GM12878 (cell line): ENCODE results near the gene LRP5. TPM values are rescaled to one million over a fixed set of nuclear protein-coding genes. Genes with fewer than 3 reads are reported as not detected.

Source experiments
- ATAC-seq: fragments of 200-7000 bp; cut with Tn5 transposase; 3 replicates; pipeline ENCODE4 v1.9.1; 2020; ENCODE audit warnings: mild to moderate bottlenecking, moderate library complexity
- BruUV-seq: library from RNA; stranded (reverse); fragments of 400-500 nt; replicated peaks from 2 replicates; lab custom pipeline; 2021; lab: Mats Ljungman, UMichigan
- CTCF ChIA-PET: fragments of 300-600 bp; sonication (Branson Sonifier 250); formaldehyde crosslinking; extraction: SDS; loops from one replicate; lab custom pipeline; 2021; ENCODE audit warnings: inconsistent platforms; lab: Yijun Ruan, JAX
- POLR2A ChIA-PET: fragments of 350-600 bp; formaldehyde crosslinking; extraction: SDS; loops from one replicate; lab custom pipeline; 2021; ENCODE audit warnings: inconsistent platforms; lab: Charles Lee
- RAD21 ChIA-PET: fragments of 300-600 bp; sonication (Branson Sonifier 250); formaldehyde crosslinking; loops from one replicate; lab custom pipeline; 2023; ENCODE audit warnings: antibody characterized with exemption; ENCODE audit not compliant: unreplicated experiment; lab: Charles Lee
- SMC1A ChIA-PET: fragments of 300-600 bp; sonication (Branson Sonifier 250); formaldehyde crosslinking; loops from one replicate; lab custom pipeline; 2023; ENCODE audit not compliant: unreplicated experiment, uncharacterized antibody; lab: Charles Lee
- DNase-seq: peaks from one replicate; pipeline ENCODE4 v3.0.0-alpha.2; 2011; ENCODE audit warnings: low read depth, low spot score
- FAIRE-seq: peaks from 3 replicates; lab custom pipeline; 2011; peaks lifted over from hg19 to GRCh38; lab: Jason Lieb, UNC
- H2AFZ ChIP-seq: 2 replicates; pipeline ENCODE4 v1.6.0; 2011; ENCODE audit warnings: low read depth, low read length, control low read depth; ENCODE audit not compliant: control insufficient read depth
- H3K27ac ChIP-seq: 2 replicates; pipeline ENCODE4 v1.5.1; 2011; ENCODE audit warnings: control low read depth; ENCODE audit not compliant: control insufficient read depth, insufficient read depth
- H3K27me3 ChIP-seq, 2 experiments: replicated peaks in 1 of 2; 2 replicates each; pipeline versions ENCODE4 v1.6.0 to v1.6.1; 2011; ENCODE audit warnings: low read length in 1 of 2; ENCODE audit not compliant: control insufficient read depth in 2 of 2, insufficient read depth in 2 of 2
- H3K36me3 ChIP-seq, 2 experiments: 2 replicates each; pipeline ENCODE4 v1.5.1; 2011; ENCODE audit warnings: low read length in 1 of 2; ENCODE audit not compliant: control insufficient read depth in 2 of 2, insufficient read depth in 2 of 2
- H3K4me1 ChIP-seq: 2 replicates; pipeline ENCODE4 v1.6.1; 2011; ENCODE audit warnings: mild to moderate bottlenecking, low read length, moderate library complexity, mixed read lengths; ENCODE audit not compliant: control insufficient read depth, insufficient read depth
- H3K4me2 ChIP-seq: 2 replicates; pipeline ENCODE4 v1.6.0; 2011; ENCODE audit warnings: control low read depth; ENCODE audit not compliant: control insufficient read depth, insufficient read depth
- H3K4me3 ChIP-seq: fragments of 200-600 bp; sonication (generic); 2 replicates; pipeline ENCODE4 v1.5.1; 2016
- H3K79me2 ChIP-seq: 2 replicates; pipeline ENCODE4 v1.6.0; 2011; ENCODE audit warnings: low read length; ENCODE audit not compliant: control insufficient read depth, insufficient read depth
- H3K9ac ChIP-seq: 2 replicates; pipeline ENCODE4 v1.8.0; 2011; ENCODE audit warnings: low read length, control low read depth, mixed read lengths; ENCODE audit not compliant: control insufficient read depth, insufficient read depth
- H3K9me3 ChIP-seq: replicated peaks from 3 replicates; pipeline ENCODE4 v1.5.1; 2011; ENCODE audit warnings: mild to moderate bottlenecking, low read length; ENCODE audit not compliant: control insufficient read depth, insufficient read depth
- H4K20me1 ChIP-seq: 2 replicates; pipeline ENCODE4 v1.6.0; 2011; ENCODE audit not compliant: control insufficient read depth, insufficient read depth
- ASH2L ChIP-seq: fragments of 300-600, 200-600 bp; sonication (generic); IDR thresholded peaks from 2 replicates; pipeline ENCODE4 v1.6.1; 2017; ENCODE audit warnings: low read depth, mild to moderate bottlenecking, borderline replicate concordance
- ATF2 ChIP-seq: IDR thresholded peaks from 2 replicates; pipeline ENCODE4 v1.6.1; 2012; ENCODE audit warnings: low read length, inconsistent platforms
- ATF7 ChIP-seq: fragments of 450-650 bp; IDR thresholded peaks from 2 replicates; pipeline ENCODE4 v1.6.1; 2016; ENCODE audit warnings: low read depth, mild to moderate bottlenecking
- BCL11A ChIP-seq: IDR thresholded peaks from 2 replicates; pipeline ENCODE4 v1.6.1; 2011; ENCODE audit warnings: low read depth, low read length
- BHLHE40 ChIP-seq, 2 experiments: fragments of 450-650 bp in 1 of 2; IDR thresholded peaks; 2 replicates each; pipeline ENCODE4 v1.6.1; 2011 to 2017; ENCODE audit warnings: low read depth in 2 of 2, borderline replicate concordance in 1 of 2, improper control_type of control experiment in 1 of 2, low read length in 1 of 2, mild to moderate bottlenecking in 1 of 2
- CHD4 ChIP-seq: fragments of 200-600 bp; sonication (generic); IDR thresholded peaks from 2 replicates; pipeline ENCODE4 v1.6.1; 2016; ENCODE audit warnings: mild to moderate bottlenecking
- CREB1 ChIP-seq: IDR thresholded peaks from 2 replicates; pipeline ENCODE4 v1.6.1; 2012; ENCODE audit warnings: low read depth, mild to moderate bottlenecking, inconsistent platforms
- EED ChIP-seq: sonication (generic); IDR thresholded peaks from 2 replicates; pipeline ENCODE4 v1.6.1; 2016; ENCODE audit warnings: antibody characterized with exemption, low read depth
- FOXM1 ChIP-seq: IDR thresholded peaks from 2 replicates; pipeline ENCODE4 v1.6.1; 2012; ENCODE audit warnings: low read depth, mild to moderate bottlenecking, inconsistent platforms, low read length, moderate library complexity
- IKZF1 ChIP-seq: fragments of 450-650 bp; conservative IDR thresholded peaks from 2 replicates; pipeline ENCODE4 v1.6.1; 2017; ENCODE audit warnings: antibody characterized with exemption, mild to moderate bottlenecking
- IKZF2 ChIP-seq, 2 experiments: fragments of 450-650 bp; IDR thresholded peaks; 2 replicates each; pipeline ENCODE4 v1.6.1; 2017; ENCODE audit warnings: mild to moderate bottlenecking in 2 of 2, moderate library complexity in 2 of 2
- MEF2B ChIP-seq: fragments of 450-650 bp; IDR thresholded peaks from 2 replicates; pipeline ENCODE4 v1.6.1; 2018; ENCODE audit warnings: mild to moderate bottlenecking, moderate library complexity; ENCODE audit not compliant: partially characterized antibody, poor library complexity, severe bottlenecking
- MTA2 ChIP-seq: fragments of 450-650 bp; IDR thresholded peaks from 2 replicates; pipeline ENCODE4 v1.6.1; 2016; ENCODE audit warnings: low read depth, mild to moderate bottlenecking, moderate library complexity
- MTA3 ChIP-seq: IDR thresholded peaks from 2 replicates; pipeline ENCODE4 v1.6.1; 2012; ENCODE audit warnings: low read length, inconsistent platforms, borderline replicate concordance
- NKRF ChIP-seq: fragments of 450-650 bp; conservative IDR thresholded peaks from 2 replicates; pipeline ENCODE4 v1.6.1; 2017; ENCODE audit warnings: mild to moderate bottlenecking, moderate library complexity
- NR2F1 ChIP-seq: fragments of 450-650 bp; conservative IDR thresholded peaks from 2 replicates; pipeline ENCODE4 v1.6.1; 2017; ENCODE audit warnings: mild to moderate bottlenecking
- RELB ChIP-seq: fragments of 450-650 bp; IDR thresholded peaks from 2 replicates; pipeline ENCODE4 v1.6.1; 2017; ENCODE audit warnings: low read depth, mild to moderate bottlenecking, moderate library complexity
- RFX5 ChIP-seq: IDR thresholded peaks from 2 replicates; pipeline ENCODE4 v1.6.1; 2011; ENCODE audit warnings: low read depth, low read length, improper control_type of control experiment
- ZNF274 ChIP-seq: IDR thresholded peaks from one replicate; pipeline ENCODE4 v1.8.0; 2011; ENCODE audit not compliant: insufficient read length, insufficient read depth
- WGBS: methylation state at CpG from one replicate; pipeline ENCODE4 v1.1.6; 2016; ENCODE audit warnings: low lambda C conversion rate; ENCODE audit not compliant: insufficient replicate concordance, insufficient coverage; ENCODE audit errors: missing lambda C conversion rate; 5-methylcytosine and 5-hydroxymethylcytosine counted together
- in situ Hi-C: fragments of 300-500 bp; cut with MboI; formaldehyde crosslinking; loops from 9 replicates; pipeline ENCODE4 v1.14.3; 2018; ENCODE audit warnings: mixed read lengths
- intact Hi-C: fragments of 100-400 bp; cut with micrococcal nuclease; formaldehyde crosslinking; loops from one replicate; pipeline ENCODE4 v1.14.2; 2022; ENCODE audit not compliant: unreplicated experiment
- polyA plus RNA-seq, 11 experiments: library from polyadenylated mRNA; depleted of rRNA in 4 of 11; unstranded in 6 of 11; stranded (reverse) in 5 of 11; fragments of >200 nt; fragmentation: Nextera tagmentation in 4 of 11; fragmentation: Illumina TruSeq in 1 of 11; extraction: Ambion mirVana in 4 of 11; extraction: Trizol in 1 of 11; gene quantifications; 1 replicate in 1 of 11; 2 replicates in 10 of 11; pipeline versions ENCODE4 v1.2.1 to v1.2.3, GENCODE V29; 2011 to 2016; ENCODE audit warnings: inconsistent platforms in 2 of 11, missing spikeins in 2 of 11, low read depth in 1 of 11
- total RNA-seq, 4 experiments: library from RNA; depleted of rRNA in 3 of 4; stranded (reverse); fragments of >200 nt in 3 of 4; fragmentation: Illumina TruSeq in 1 of 4; extraction: Trizol in 1 of 4; gene quantifications; 2 replicates each; pipeline versions ENCODE4 v1.2.1 to v1.2.3, GENCODE V29; 2013 to 2021

The LRP5 gene
- total and polyA plus RNA-seq, 10 of the 15 experiments (the other 5 are each of a cell fraction or from before 2014, with no cell fraction given), result 0.37 to 34.0 (median 6.6) TPM

- TF ChIP-seq MEF2B, result no peak
- TF ChIP-seq MTA2, result no peak
- TF ChIP-seq ATF7, result no peak
- no peak for TF ChIP-seq CREB1
- TF ChIP-seq EED, result no peak
- TF ChIP-seq CHD4, result no peak
- no peak for TF ChIP-seq RELB
- no peak for TF ChIP-seq ASH2L
These were observed 126.4 kb downstream of the LRP5 start (continued) for GRCh38 chr11:68438658-68439259.

- Histone ChIP-seq H3K9me3 (no peaks in the 10 kb centered on the region), H3K4me3 (no peak overlapping the region), H3K9ac (no peak overlapping the region), H3K79me2 (no peaks in the 10 kb centered on the region), H3K4me2 (no peak overlapping the region), H3K36me3 (peaks cover 0 to 7% of the 10 kb centered on the region in 2 experiments; a peak in 3 of 4 replicates), H3K4me1 (peaks cover 5% of the 10 kb centered on the region; the same call in 1 of the 2 replicates), H3K27me3 (no peaks in the 10 kb centered on the region), H4K20me1 (no peaks in the 10 kb centered on the region), H3K27ac (no peak overlapping the region), H2AFZ (no peak overlapping the region)
- in situ Hi-C loops (no loop called here), intact Hi-C loops (no loop called here)
- POLR2A ChIA-PET, result no interaction called here
- BruUV-seq, result no TSS peak
- WGBS, result 86% methylated on average over 16 of the region's 38 CpGs
- SMC1A ChIA-PET, result no interaction called here
- ATAC-seq, result no peak
- FAIRE-seq, result no peak
- no peak for DNase-seq
- CTCF ChIA-PET, result no interaction called here
- RAD21 ChIA-PET, result no interaction called here
- TF ChIP-seq NKRF, result no peak
- no peak for TF ChIP-seq NR2F1
- TF ChIP-seq BCL11A, result no peak
- TF ChIP-seq RFX5, result no peak
- no peak for TF ChIP-seq IKZF2 (IDR thresholded peaks at IDR 0.05)
- TF ChIP-seq MTA3, result no peak
- TF ChIP-seq IKZF1, result no peak
- TF ChIP-seq ATF2, result no peak
- no peak for TF ChIP-seq BHLHE40 (IDR thresholded peaks at IDR 0.05; ENCODE audit: borderline replicate concordance in 1 of 2, low read depth in 2 of 2, low read length in 1 of 2)
- TF ChIP-seq FOXM1, result no peak
- no peak for TF ChIP-seq ZNF274
These were observed 127.1 kb downstream of the LRP5 start for GRCh38 chr11:68439355-68440065.
